Left lung (tissue), 10 donors: ENCODE results near the gene GPANK1. TPM values are rescaled to one million over a fixed set of nuclear protein-coding genes. Genes with fewer than 3 reads are reported as not detected.

Source experiments
- ATAC-seq: fragments of 200-7000 bp; cut with Tn5 transposase; one replicate; pipeline ENCODE4 v1.9.1; 2020; ENCODE audit warnings: moderate library complexity
- DNase-seq, 4 donors: peaks; one replicate each; pipeline ENCODE4 v3.0.0-alpha.2; 2013 to 2020
- H3K27ac ChIP-seq, 2 donors: fragments of 200-600 bp; sonication (generic) in 1 of 2; one replicate each; pipeline versions ENCODE4 v1.5.0 to v1.8.0; 2020 to 2021
- H3K27me3 ChIP-seq, 2 donors: fragments of 200-600 bp; sonication (generic) in 1 of 2; one replicate each; pipeline versions ENCODE4 v1.5.0 to v1.8.0; 2020 to 2021
- H3K36me3 ChIP-seq, 2 donors: fragments of 200-600 bp; sonication (generic) in 1 of 2; one replicate each; pipeline versions ENCODE4 v1.5.0 to v1.8.0; 2020 to 2021
- H3K4me1 ChIP-seq, 2 donors: fragments of 200-600 bp; one replicate each; pipeline ENCODE4 v1.8.0; 2021
- H3K4me3 ChIP-seq, 2 donors: fragments of 200-600 bp; sonication (generic) in 1 of 2; one replicate each; pipeline versions ENCODE4 v1.5.0 to v1.8.0; 2020 to 2021; ENCODE audit warnings: mild to moderate bottlenecking in 1 of 2
- H3K9me3 ChIP-seq, 2 donors: fragments of 200-600 bp; sonication (generic) in 1 of 2; one replicate each; pipeline versions ENCODE4 v1.5.0 to v1.8.0; 2020 to 2021
- intact Hi-C, 2 donors: fragments of 100-400 bp; cut with DNase I; formaldehyde crosslinking; loops; one replicate each; pipeline versions ENCODE4 v1.11.2 to v1.14.2; 2022
- polyA plus RNA-seq, 6 donors: library from polyadenylated mRNA; unstranded; fragments of 120-200 nt; gene quantifications; one replicate each; pipeline ENCODE4 v1.2.1, GENCODE V29; 2013; ENCODE audit not compliant: insufficient read length in 6 of 6
- total RNA-seq, 2 donors: library from RNA; stranded (reverse); fragmentation: NEBNext Ultra II Directional; extraction: Animal tissue kit (Norgen Biotek cat#: 25700); gene quantifications; one replicate each; pipeline ENCODE4 v1.2.1, GENCODE V29; 2021
- TF ChIP-seq, protein P1 (sequence below), 2 donors: fragments of 200-600 bp; sonication (generic) in 1 of 2; IDR thresholded peaks; one replicate each; pipeline versions ENCODE4 v1.5.0 to v1.8.0; 2021; ENCODE audit warnings: antibody characterized with exemption in 2 of 2
- donor health status: DM: no; HTN: yes; CAD: no.
- donor health status: DM: no; HTN: no; CAD: no.

Gene GPANK1
- total and polyA plus RNA-seq, 8 donors = 10.3 to 22.8 (median 21.6) TPM

DNA sequence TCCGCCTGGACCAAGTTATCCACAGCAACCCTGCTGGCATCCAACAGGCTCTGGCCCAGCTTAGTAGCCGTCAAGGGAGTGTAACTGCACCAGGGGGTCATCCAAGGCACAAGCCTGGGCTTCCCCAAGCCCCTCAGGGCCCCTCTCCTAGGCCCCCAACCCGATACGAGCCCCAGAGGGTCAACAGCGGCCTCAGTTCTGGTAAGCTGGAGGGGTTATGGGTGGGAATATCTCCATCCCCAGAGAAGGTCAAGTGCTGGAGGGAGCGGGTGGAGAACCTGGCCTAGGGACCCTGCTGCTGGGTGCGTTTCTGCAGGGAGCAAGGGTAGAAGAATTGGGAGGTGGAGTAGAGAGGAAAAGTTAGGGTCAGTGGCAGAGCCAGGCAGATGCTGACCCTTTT lies 31.4 kb downstream of the GPANK1 start:
- peaks cover 8 to 100% of the 10 kb centered on the region in 2 donors for H3K36me3 ChIP-seq

DNA sequence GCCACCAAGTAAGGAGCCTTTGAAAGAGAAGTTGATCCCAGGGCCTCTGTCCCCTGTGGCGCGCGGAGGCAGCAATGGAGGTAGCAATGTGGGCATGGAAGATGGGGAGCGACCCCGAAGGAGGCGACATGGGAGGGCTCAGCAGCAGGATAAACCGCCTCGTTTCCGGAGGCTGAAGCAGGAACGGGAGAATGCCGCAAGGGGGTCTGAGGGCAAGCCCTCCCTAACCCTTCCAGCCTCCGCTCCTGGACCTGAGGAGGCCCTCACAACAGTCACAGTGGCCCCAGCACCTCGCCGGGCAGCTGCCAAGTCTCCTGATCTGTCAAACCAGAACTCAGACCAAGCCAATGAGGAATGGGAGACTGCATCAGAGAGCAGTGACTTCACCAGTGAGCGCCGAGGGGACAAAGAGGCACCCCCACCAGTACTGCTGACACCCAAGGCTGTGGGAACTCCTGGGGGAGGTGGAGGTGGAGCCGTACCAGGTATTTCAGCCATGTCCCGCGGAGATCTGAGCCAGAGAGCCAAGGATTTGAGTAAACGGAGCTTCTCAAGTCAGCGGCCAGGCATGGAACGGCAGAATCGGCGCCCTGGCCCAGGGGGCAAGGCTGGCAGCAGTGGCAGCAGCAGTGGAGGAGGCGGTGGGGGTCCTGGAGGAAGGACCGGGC lies 32.4 kb downstream of the GPANK1 start:
- DNase-seq = no peak
- Histone ChIP-seq H3K4me3 (no peak overlapping the region), H3K4me1 (no peaks in the 10 kb centered on the region), H3K27ac (no peak overlapping the region), H3K27me3 (no peaks in the 10 kb centered on the region), H3K36me3 (peaks cover 8 to 100% of the 10 kb centered on the region in 2 donors), H3K9me3 (no peaks in the 10 kb centered on the region)
- ATAC-seq = peak; percentile 5
- TF ChIP-seq, protein P1, sequence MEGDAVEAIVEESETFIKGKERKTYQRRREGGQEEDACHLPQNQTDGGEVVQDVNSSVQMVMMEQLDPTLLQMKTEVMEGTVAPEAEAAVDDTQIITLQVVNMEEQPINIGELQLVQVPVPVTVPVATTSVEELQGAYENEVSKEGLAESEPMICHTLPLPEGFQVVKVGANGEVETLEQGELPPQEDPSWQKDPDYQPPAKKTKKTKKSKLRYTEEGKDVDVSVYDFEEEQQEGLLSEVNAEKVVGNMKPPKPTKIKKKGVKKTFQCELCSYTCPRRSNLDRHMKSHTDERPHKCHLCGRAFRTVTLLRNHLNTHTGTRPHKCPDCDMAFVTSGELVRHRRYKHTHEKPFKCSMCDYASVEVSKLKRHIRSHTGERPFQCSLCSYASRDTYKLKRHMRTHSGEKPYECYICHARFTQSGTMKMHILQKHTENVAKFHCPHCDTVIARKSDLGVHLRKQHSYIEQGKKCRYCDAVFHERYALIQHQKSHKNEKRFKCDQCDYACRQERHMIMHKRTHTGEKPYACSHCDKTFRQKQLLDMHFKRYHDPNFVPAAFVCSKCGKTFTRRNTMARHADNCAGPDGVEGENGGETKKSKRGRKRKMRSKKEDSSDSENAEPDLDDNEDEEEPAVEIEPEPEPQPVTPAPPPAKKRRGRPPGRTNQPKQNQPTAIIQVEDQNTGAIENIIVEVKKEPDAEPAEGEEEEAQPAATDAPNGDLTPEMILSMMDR (IDR thresholded peaks at IDR 0.05) = no peak
- intact Hi-C loops = no loop called here

More for the DNA sequence above, 31.4 kb downstream of the GPANK1 start:
- Histone ChIP-seq H3K4me1 (no peaks in the 10 kb centered on the region), H3K27ac (no peak overlapping the region), H3K4me3 (no peak overlapping the region), H3K27me3 (no peaks in the 10 kb centered on the region), H3K9me3 (no peaks in the 10 kb centered on the region)
- TF ChIP-seq, protein P1 (IDR thresholded peaks at IDR 0.05) = no peak
- ATAC-seq = no peak
- DNase-seq = no peak
- intact Hi-C loops = no loop called here

DNA sequence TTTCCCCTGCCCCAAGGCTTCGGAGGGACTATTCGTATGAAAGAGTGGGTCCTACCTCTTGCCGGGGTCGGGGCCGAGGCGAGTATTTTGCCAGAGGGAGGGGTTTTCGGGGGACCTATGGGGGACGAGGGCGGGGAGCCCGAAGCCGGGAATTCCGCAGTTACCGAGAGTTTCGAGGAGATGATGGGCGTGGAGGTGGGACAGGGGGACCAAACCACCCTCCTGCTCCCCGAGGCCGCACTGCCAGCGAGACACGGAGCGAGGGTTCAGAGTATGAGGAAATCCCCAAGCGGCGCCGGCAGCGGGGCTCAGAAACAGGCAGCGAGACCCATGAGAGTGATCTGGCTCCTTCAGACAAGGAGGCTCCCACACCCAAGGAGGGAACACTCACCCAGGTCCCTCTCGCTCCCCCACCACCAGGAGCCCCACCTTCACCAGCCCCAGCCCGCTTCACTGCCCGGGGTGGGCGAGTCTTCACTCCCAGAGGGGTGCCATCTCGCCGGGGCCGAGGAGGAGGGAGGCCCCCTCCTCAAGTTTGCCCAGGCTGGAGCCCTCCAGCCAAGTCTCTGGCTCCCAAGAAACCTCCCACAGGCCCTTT lies 33.0 kb downstream of the GPANK1 start:
- Histone ChIP-seq H3K27ac (no peak overlapping the region), H3K36me3 (peaks cover 8 to 100% of the 10 kb centered on the region in 2 donors), H3K4me1 (no peaks in the 10 kb centered on the region), H3K27me3 (no peaks in the 10 kb centered on the region), H3K9me3 (no peaks in the 10 kb centered on the region), H3K4me3 (no peak overlapping the region)
- peak; percentile 10 for ATAC-seq
- TF ChIP-seq, protein P1 (IDR thresholded peaks at IDR 0.05) = no peak
- DNase-seq = no peak
- intact Hi-C loops = no loop called here

DNA sequence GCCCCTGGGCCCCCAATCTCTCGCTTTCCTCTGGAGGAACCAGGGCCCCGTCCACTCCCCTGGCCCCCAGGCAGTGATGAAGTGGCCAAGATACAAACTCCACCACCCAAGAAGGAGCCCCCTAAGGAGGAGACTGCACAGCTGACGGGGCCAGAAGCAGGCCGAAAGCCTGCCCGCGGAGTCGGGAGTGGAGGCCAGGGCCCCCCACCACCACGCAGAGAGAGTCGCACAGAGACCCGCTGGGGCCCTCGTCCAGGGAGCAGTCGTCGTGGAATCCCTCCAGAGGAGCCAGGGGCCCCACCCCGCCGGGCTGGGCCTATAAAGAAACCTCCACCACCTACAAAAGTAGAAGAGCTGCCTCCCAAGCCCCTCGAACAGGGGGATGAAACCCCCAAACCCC lies 33.6 kb downstream of the GPANK1 start:
- intact Hi-C loops = no loop called here
- Histone ChIP-seq H3K27me3 (no peaks in the 10 kb centered on the region), H3K27ac (no peak overlapping the region), H3K4me3 (no peak overlapping the region), H3K9me3 (no peaks in the 10 kb centered on the region), H3K4me1 (no peaks in the 10 kb centered on the region), H3K36me3 (peaks cover 8 to 100% of the 10 kb centered on the region in 2 donors)
- DNase-seq (no peak), ATAC-seq (no peak)
- TF ChIP-seq, protein P1 (IDR thresholded peaks at IDR 0.05) = no peak

DNA sequence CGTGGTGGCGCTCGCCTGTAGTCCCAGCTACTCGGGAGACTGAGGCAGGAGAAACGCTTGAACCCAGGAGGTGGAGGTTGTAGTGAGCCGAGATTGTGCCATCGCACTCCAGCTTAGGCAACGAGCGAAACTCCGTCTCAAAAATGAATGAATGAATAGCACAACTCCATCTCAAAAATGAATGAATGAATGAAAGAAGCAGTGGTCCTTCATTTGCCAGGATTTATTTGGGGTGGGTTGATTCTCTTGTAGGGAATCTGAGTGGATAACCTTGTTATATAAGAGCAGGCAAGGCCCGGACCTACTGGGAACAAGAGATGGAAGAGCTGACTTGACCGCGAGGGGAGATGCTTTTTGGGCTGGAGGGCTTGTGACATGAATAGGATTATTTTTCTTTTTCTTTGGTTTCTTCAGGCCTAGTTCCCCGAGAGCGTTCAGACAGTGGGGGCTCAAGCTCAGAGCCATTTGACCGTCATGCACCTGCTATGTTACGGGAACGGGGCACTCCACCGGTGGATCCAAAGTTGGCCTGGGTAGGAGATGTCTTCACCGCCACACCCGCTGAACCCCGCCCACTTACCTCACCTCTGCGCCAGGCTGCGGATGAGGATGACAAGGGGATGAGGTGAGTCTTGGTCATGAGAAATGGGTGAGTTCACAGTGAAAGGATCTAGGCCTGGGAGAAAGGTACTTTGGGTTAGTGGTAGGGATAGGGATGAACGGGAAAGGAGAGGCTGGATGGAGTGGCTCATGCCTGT lies 34.4 kb downstream of the GPANK1 start:
- Histone ChIP-seq H3K4me1 (no peaks in the 10 kb centered on the region), H3K9me3 (no peaks in the 10 kb centered on the region), H3K27me3 (no peaks in the 10 kb centered on the region), H3K4me3 (no peak overlapping the region), H3K27ac (no peak overlapping the region), H3K36me3 (peaks cover 8 to 100% of the 10 kb centered on the region in 2 donors)
- intact Hi-C loops = no loop called here
- no peak for DNase-seq
- TF ChIP-seq, protein P1 (IDR thresholded peaks at IDR 0.05) = no peak
- ATAC-seq = no peak
